Breast epithelium (tissue), 3 donors: ENCODE data around the gene CFDP1.

Experiments
- CTCF ChIP-seq, 3 donors: fragments of 450-650 bp; IDR thresholded peaks; one replicate each; pipeline ENCODE4 v1.5.1; 2016 to 2017; ENCODE audit warnings: antibody characterized with exemption in 3 of 3, mild to moderate bottlenecking in 3 of 3, moderate library complexity in 3 of 3
- POLR2A ChIP-seq: fragments of 450-650 bp; IDR thresholded peaks from one replicate; pipeline ENCODE4 v1.6.1; 2016; ENCODE audit warnings: antibody characterized with exemption, mild to moderate bottlenecking, moderate library complexity
- POLR2AphosphoS5 ChIP-seq, 3 donors: sonication (generic); formaldehyde crosslinking; IDR thresholded peaks; one replicate each; pipeline ENCODE4 v1.6.1; 2017; ENCODE audit warnings: antibody characterized with exemption in 3 of 3

- TF ChIP-seq CTCF (IDR thresholded peaks at IDR 0.05) = no peak
- no peak for TF ChIP-seq POLR2A
- TF ChIP-seq POLR2AphosphoS5 (IDR thresholded peaks at IDR 0.05) = no peak
Observed at GRCh38 chr16:75413951-75414350, 19.4 kb downstream of the CFDP1 start.
